Activated CD4-positive, alpha-beta T cell treated with anti-CD3 and anti-CD28 coated beads, Interleukin-2, amount 10 ng/mL, durations not matched to agents 7 days and 5 days (primary cell): ENCODE results near the gene ST6GALNAC3. TPM values are rescaled to one million over a fixed set of nuclear protein-coding genes. Genes with fewer than 3 reads are reported as not detected.

ENCODE experiments used
- CTCF ChIA-PET: fragments of 350-600 bp; sonication (Branson Sonifier 250); formaldehyde crosslinking; loops from one replicate; lab custom pipeline; 2021; ENCODE audit warnings: antibody characterized with exemption; lab: Charles Lee
- POLR2A ChIA-PET: fragments of 350-600 bp; sonication (Branson Sonifier 250); formaldehyde crosslinking; loops from one replicate; lab custom pipeline; 2021; ENCODE audit warnings: antibody characterized with exemption; lab: Charles Lee
- DNase-seq: peaks from one replicate; pipeline ENCODE4 v3.0.0-alpha.2; 2020
- H3K27ac Mint-ChIP-seq: one replicate; pipeline ENCODE4 v1.8.0; 2021; ENCODE audit warnings: mild to moderate bottlenecking, moderate library complexity, mixed read lengths
- H3K27me3 Mint-ChIP-seq: one replicate; pipeline ENCODE4 v1.8.0; 2021; ENCODE audit warnings: mixed read lengths
- H3K36me3 Mint-ChIP-seq: one replicate; pipeline ENCODE4 v1.8.0; 2021; ENCODE audit warnings: low read depth, mixed read lengths
- H3K4me1 Mint-ChIP-seq: one replicate; pipeline ENCODE4 v1.8.0; 2021; ENCODE audit warnings: mixed read lengths
- H3K4me3 Mint-ChIP-seq: one replicate; pipeline ENCODE4 v1.8.0; 2021; ENCODE audit warnings: mild to moderate bottlenecking, moderate library complexity, mixed read lengths
- H3K9me3 Mint-ChIP-seq: one replicate; pipeline ENCODE4 v1.8.0; 2021; ENCODE audit warnings: mixed read lengths
- total RNA-seq, 2 experiments: library from RNA; stranded (reverse); gene quantifications; one replicate each; pipeline ENCODE4 v1.2.3, GENCODE V29; 2021

ST6GALNAC3 gene
- total RNA-seq, 2 experiments from 2014 or later: 0.02 to 0.25 TPM

- H3K36me3 Mint-ChIP-seq: no peaks in the 10 kb centered on the region
- CTCF ChIA-PET: no interaction called here
These were observed 128.1 kb downstream of the ST6GALNAC3 start for GRCh38 chr1:76202670-76203069.

GRCh38 chr1:76203127-76203526 is 128.6 kb downstream of the ST6GALNAC3 start:
- POLR2A ChIA-PET: no interaction called here
- H3K27ac Mint-ChIP-seq: no peak overlapping the region
- no peak for DNase-seq
- H3K4me1 Mint-ChIP-seq: no peaks in the 10 kb centered on the region
- no peaks in the 10 kb centered on the region for H3K27me3 Mint-ChIP-seq
- H3K4me3 Mint-ChIP-seq: no peak overlapping the region
- H3K36me3 Mint-ChIP-seq: no peaks in the 10 kb centered on the region
- CTCF ChIA-PET: no interaction called here
- H3K9me3 Mint-ChIP-seq: no peaks in the 10 kb centered on the region

More at GRCh38 chr1:76202670-76203069, 128.1 kb downstream of the ST6GALNAC3 start:
- no peaks in the 10 kb centered on the region for H3K9me3 Mint-ChIP-seq
- no peaks in the 10 kb centered on the region for H3K4me1 Mint-ChIP-seq
- no peak for DNase-seq
- H3K4me3 Mint-ChIP-seq: no peak overlapping the region
- POLR2A ChIA-PET: no interaction called here
- no peak overlapping the region for H3K27ac Mint-ChIP-seq
- H3K27me3 Mint-ChIP-seq: no peaks in the 10 kb centered on the region

- ChIA-PET POLR2A (interaction anchor here (0.7 kb wide), 1 partner anchor 30 kb away, joined by 3 read pairs; no protein-coding TSS in a partner anchor), CTCF (interaction anchor here (0.6 kb wide), 1 partner anchor 1076 kb away, joined by 3 read pairs; no protein-coding TSS in a partner anchor)
- Mint-ChIP-seq H3K36me3 (no peaks in the 10 kb centered on the region), H3K27ac (no peak overlapping the region), H3K4me3 (no peak overlapping the region), H3K9me3 (no peaks in the 10 kb centered on the region), H3K4me1 (no peaks in the 10 kb centered on the region), H3K27me3 (no peaks in the 10 kb centered on the region)
- DNase-seq: no peak
These were observed 134.7 kb downstream of the ST6GALNAC3 start for GRCh38 chr1:76209238-76209637.

- POLR2A ChIA-PET: interaction anchor here (0.7 kb wide), 1 partner anchor 30 kb away, joined by 3 read pairs; no protein-coding TSS in a partner anchor
- H3K36me3 Mint-ChIP-seq: no peaks in the 10 kb centered on the region
- no peaks in the 10 kb centered on the region for H3K27me3 Mint-ChIP-seq
- H3K27ac Mint-ChIP-seq: no peak overlapping the region
- CTCF ChIA-PET: interaction anchor here (0.6 kb wide), 1 partner anchor 1077 kb away, joined by 3 read pairs; no protein-coding TSS in a partner anchor
- H3K9me3 Mint-ChIP-seq: no peaks in the 10 kb centered on the region
- no peaks in the 10 kb centered on the region for H3K4me1 Mint-ChIP-seq
- DNase-seq: no peak
- H3K4me3 Mint-ChIP-seq: no peak overlapping the region
These were observed 135.1 kb downstream of the ST6GALNAC3 start for GRCh38 chr1:76209648-76210047.

GRCh38 chr1:76210160-76210559 is 135.6 kb downstream of the ST6GALNAC3 start:
- Mint-ChIP-seq H3K9me3 (no peaks in the 10 kb centered on the region), H3K4me3 (no peak overlapping the region), H3K36me3 (no peaks in the 10 kb centered on the region), H3K27me3 (no peaks in the 10 kb centered on the region), H3K27ac (no peak overlapping the region), H3K4me1 (no peaks in the 10 kb centered on the region)
- DNase-seq: no peak
- POLR2A ChIA-PET: no interaction called here
- CTCF ChIA-PET: no interaction called here

- Mint-ChIP-seq H3K9me3 (peaks cover 5% of the 10 kb centered on the region), H3K27ac (no peak overlapping the region), H3K4me1 (no peaks in the 10 kb centered on the region), H3K36me3 (no peaks in the 10 kb centered on the region), H3K4me3 (no peak overlapping the region), H3K27me3 (no peaks in the 10 kb centered on the region)
- ChIA-PET POLR2A (no interaction called here), CTCF (no interaction called here)
- no peak for DNase-seq
These were observed 144.3 kb downstream of the ST6GALNAC3 start for GRCh38 chr1:76218888-76219287.

GRCh38 chr1:76219366-76219818 is 144.8 kb downstream of the ST6GALNAC3 start:
- CTCF ChIA-PET: no interaction called here
- POLR2A ChIA-PET: no interaction called here
- no peaks in the 10 kb centered on the region for H3K36me3 Mint-ChIP-seq

GRCh38 chr1:76224752-76225151 is 150.2 kb downstream of the ST6GALNAC3 start:
- ChIA-PET POLR2A (no interaction called here), CTCF (no interaction called here)
- Mint-ChIP-seq H3K9me3 (peaks cover 5% of the 10 kb centered on the region), H3K27ac (no peak overlapping the region), H3K36me3 (no peaks in the 10 kb centered on the region), H3K4me3 (no peak overlapping the region), H3K4me1 (no peaks in the 10 kb centered on the region), H3K27me3 (no peaks in the 10 kb centered on the region)
- no peak for DNase-seq

More at GRCh38 chr1:76219366-76219818, 144.8 kb downstream of the ST6GALNAC3 start:
- DNase-seq: no peak
- peaks cover 5% of the 10 kb centered on the region for H3K9me3 Mint-ChIP-seq
- no peaks in the 10 kb centered on the region for H3K27me3 Mint-ChIP-seq
- H3K4me1 Mint-ChIP-seq: no peaks in the 10 kb centered on the region
- H3K27ac Mint-ChIP-seq: no peak overlapping the region
- H3K4me3 Mint-ChIP-seq: no peak overlapping the region

GRCh38 chr1:76225526-76225925 is 151.0 kb downstream of the ST6GALNAC3 start:
- H3K4me3 Mint-ChIP-seq: no peak overlapping the region
- no peak overlapping the region for H3K27ac Mint-ChIP-seq
- ChIA-PET POLR2A (no interaction called here), CTCF (no interaction called here)
- H3K9me3 Mint-ChIP-seq: peaks cover 5% of the 10 kb centered on the region
- no peaks in the 10 kb centered on the region for H3K4me1 Mint-ChIP-seq
- no peaks in the 10 kb centered on the region for H3K27me3 Mint-ChIP-seq
- no peak for DNase-seq
- no peaks in the 10 kb centered on the region for H3K36me3 Mint-ChIP-seq

GRCh38 chr1:76227621-76228020 is 153.1 kb downstream of the ST6GALNAC3 start:
- DNase-seq: no peak
- H3K27ac Mint-ChIP-seq: no peak overlapping the region
- H3K9me3 Mint-ChIP-seq: peaks cover 6% of the 10 kb centered on the region
- H3K4me3 Mint-ChIP-seq: no peak overlapping the region
- POLR2A ChIA-PET: no interaction called here
- peaks cover 8% of the 10 kb centered on the region for H3K4me1 Mint-ChIP-seq
- no peaks in the 10 kb centered on the region for H3K36me3 Mint-ChIP-seq
- CTCF ChIA-PET: interaction anchor here (0.6 kb wide), 1 partner anchor 33 kb away, joined by 3 read pairs; no protein-coding TSS in a partner anchor
- H3K27me3 Mint-ChIP-seq: no peaks in the 10 kb centered on the region

GRCh38 chr1:76229279-76230005 is 154.9 kb downstream of the ST6GALNAC3 start:
- H3K4me3 Mint-ChIP-seq: no peak overlapping the region
- peaks cover 3% of the 10 kb centered on the region for H3K9me3 Mint-ChIP-seq
- H3K27ac Mint-ChIP-seq: no peak overlapping the region
- POLR2A ChIA-PET: no interaction called here
- peaks cover 8% of the 10 kb centered on the region for H3K4me1 Mint-ChIP-seq
- H3K27me3 Mint-ChIP-seq: no peaks in the 10 kb centered on the region
- no peaks in the 10 kb centered on the region for H3K36me3 Mint-ChIP-seq
- CTCF ChIA-PET: no interaction called here
- DNase-seq: no peak

- no peak overlapping the region for H3K4me3 Mint-ChIP-seq
- H3K36me3 Mint-ChIP-seq: no peaks in the 10 kb centered on the region
- no peak overlapping the region for H3K27ac Mint-ChIP-seq
- POLR2A ChIA-PET: no interaction called here
- H3K4me1 Mint-ChIP-seq: peaks cover 8% of the 10 kb centered on the region
- no peak for DNase-seq
- peaks cover 3% of the 10 kb centered on the region for H3K9me3 Mint-ChIP-seq
- CTCF ChIA-PET: no interaction called here
- no peaks in the 10 kb centered on the region for H3K27me3 Mint-ChIP-seq
These were observed 156.3 kb downstream of the ST6GALNAC3 start for GRCh38 chr1:76230842-76231281.

GRCh38 chr1:76231320-76231719 is 156.8 kb downstream of the ST6GALNAC3 start:
- peaks cover 8% of the 10 kb centered on the region for H3K4me1 Mint-ChIP-seq
- no peaks in the 10 kb centered on the region for H3K27me3 Mint-ChIP-seq
- H3K4me3 Mint-ChIP-seq: no peak overlapping the region
- no peaks in the 10 kb centered on the region for H3K36me3 Mint-ChIP-seq
- ChIA-PET POLR2A (no interaction called here), CTCF (no interaction called here)
- peaks cover 3% of the 10 kb centered on the region for H3K9me3 Mint-ChIP-seq
- H3K27ac Mint-ChIP-seq: no peak overlapping the region
- no peak for DNase-seq
